H9 (cell line): ENCODE data around the gene ERH. TPM values are rescaled to one million over a fixed set of nuclear protein-coding genes. Genes with fewer than 3 reads are reported as not detected.
A peak's percentile ranks its signal among the peaks of the same experiment; 100 is the strongest.

Experiments used
- DNase-seq: peaks from one replicate; pipeline ENCODE4 v3.0.0-alpha.2; 2017
- H2AFZ ChIP-seq: one replicate; pipeline ENCODE4 v1.6.1; 2013; ENCODE audit warnings: mild to moderate bottlenecking, low read length, control low read depth, moderate library complexity
- H2AK5ac ChIP-seq: 2 replicates; pipeline ENCODE4 v1.6.1; 2013; ENCODE audit warnings: low read length, control low read depth, mixed read lengths; ENCODE audit not compliant: insufficient read length
- H2BK120ac ChIP-seq: one replicate; pipeline ENCODE4 v1.6.1; 2013; ENCODE audit warnings: low read depth, mild to moderate bottlenecking, low read length, control low read depth, inconsistent platforms; ENCODE audit not compliant: poor library complexity, severe bottlenecking
- H2BK12ac ChIP-seq: 2 replicates; pipeline ENCODE4 v1.6.1; 2013; ENCODE audit warnings: low read length, control low read depth, mixed read lengths, low read depth; ENCODE audit not compliant: insufficient read length
- H2BK15ac ChIP-seq: 2 replicates; pipeline ENCODE4 v1.6.1; 2013; ENCODE audit warnings: low read depth, low read length, control low read depth
- H2BK20ac ChIP-seq: one replicate; pipeline ENCODE4 v1.6.1; 2013; ENCODE audit warnings: low read depth, mild to moderate bottlenecking, low read length, control low read depth, inconsistent platforms; ENCODE audit not compliant: poor library complexity, severe bottlenecking
- H2BK5ac ChIP-seq: 2 replicates; pipeline ENCODE4 v1.6.1; 2013; ENCODE audit warnings: low read length, control low read depth, mixed read lengths; ENCODE audit not compliant: insufficient read length
- H3K14ac ChIP-seq: 2 replicates; pipeline ENCODE4 v1.6.1; 2013; ENCODE audit warnings: low read length, control low read depth; ENCODE audit not compliant: insufficient read depth
- H3K18ac ChIP-seq: 2 replicates; pipeline ENCODE4 v1.6.1; 2013; ENCODE audit warnings: low read depth, mild to moderate bottlenecking, mixed read lengths, low read length, control low read depth; ENCODE audit not compliant: insufficient read length
- H3K23ac ChIP-seq: 2 replicates; pipeline ENCODE4 v1.6.1; 2013; ENCODE audit warnings: low read length, control low read depth, mixed read lengths, low read depth; ENCODE audit not compliant: insufficient read length
- H3K23me2 ChIP-seq: 2 replicates; pipeline ENCODE4 v1.6.1; 2013; ENCODE audit warnings: low read depth, mild to moderate bottlenecking, mixed read lengths, low read length, control low read depth; ENCODE audit not compliant: insufficient read length, poor library complexity, severe bottlenecking
- H3K27ac ChIP-seq: 2 replicates; pipeline ENCODE4 v1.5.1; 2013; ENCODE audit warnings: low read length, control low read depth, mixed read lengths, low read depth; ENCODE audit not compliant: insufficient read length
- H3K27me3 ChIP-seq: 2 replicates; pipeline ENCODE4 v1.6.1; 2013; ENCODE audit warnings: low read length, control low read depth, inconsistent platforms; ENCODE audit not compliant: insufficient read depth
- H3K4ac ChIP-seq: 2 replicates; pipeline ENCODE4 v1.6.1; 2013; ENCODE audit warnings: low read depth, mild to moderate bottlenecking, control low read depth, inconsistent platforms, low read length, moderate library complexity
- H3K4me1 ChIP-seq: 2 replicates; pipeline ENCODE4 v1.6.1; 2013; ENCODE audit warnings: low read length, control low read depth, inconsistent platforms; ENCODE audit not compliant: insufficient read depth
- H3K4me2 ChIP-seq: 2 replicates; pipeline ENCODE4 v1.6.1; 2013; ENCODE audit warnings: low read length, control low read depth, mixed read lengths; ENCODE audit not compliant: insufficient read length, insufficient read depth
- H3K56ac ChIP-seq: 2 replicates; pipeline ENCODE4 v1.6.1; 2013; ENCODE audit warnings: low read depth, mild to moderate bottlenecking, mixed read lengths, low read length, control low read depth; ENCODE audit not compliant: insufficient read length
- H3K79me1 ChIP-seq: 2 replicates; pipeline ENCODE4 v1.6.1; 2013; ENCODE audit warnings: low read depth, mild to moderate bottlenecking, moderate library complexity, low read length, control low read depth, inconsistent platforms; ENCODE audit not compliant: insufficient read depth, poor library complexity, severe bottlenecking
- H3K79me2 ChIP-seq: 2 replicates; pipeline ENCODE4 v1.6.1; 2013; ENCODE audit warnings: low read length, control low read depth, inconsistent platforms; ENCODE audit not compliant: insufficient read depth
- H3K9ac ChIP-seq: 2 replicates; pipeline ENCODE4 v1.6.1; 2013; ENCODE audit warnings: low read length, control low read depth, mixed read lengths; ENCODE audit not compliant: insufficient read length; ENCODE audit errors: extremely low read depth
- H3K9me3 ChIP-seq: one replicate; pipeline ENCODE4 v1.6.1; 2013; ENCODE audit warnings: low read depth, low read length, inconsistent platforms; ENCODE audit not compliant: control insufficient read depth
- H3T11ph ChIP-seq: one replicate; pipeline ENCODE4 v1.6.1; 2013; ENCODE audit warnings: mild to moderate bottlenecking, low read length, control low read depth, inconsistent platforms
- H4K20me1 ChIP-seq: one replicate; pipeline ENCODE4 v1.6.1; 2013; ENCODE audit not compliant: control insufficient read depth, insufficient read length, insufficient read depth
- H4K5ac ChIP-seq: 2 replicates; pipeline ENCODE4 v1.6.1; 2013; ENCODE audit warnings: low read depth, mild to moderate bottlenecking, mixed read lengths, low read length, control low read depth; ENCODE audit not compliant: insufficient read length
- H4K8ac ChIP-seq: replicated peaks from 2 replicates; pipeline ENCODE4 v1.6.1; 2013; ENCODE audit warnings: low read length, control low read depth, mixed read lengths, low read depth; ENCODE audit not compliant: insufficient read length
- H4K91ac ChIP-seq: 2 replicates; pipeline ENCODE4 v1.6.1; 2013; ENCODE audit warnings: low read depth, mild to moderate bottlenecking, moderate library complexity, mixed read lengths, low read length, control low read depth; ENCODE audit not compliant: insufficient read length
- H3K27ac Mint-ChIP-seq, 3 experiments: 2 replicates in 2 of 3; 3 replicates in 1 of 3; pipeline ENCODE4 v1.8.0; 2020 to 2021; ENCODE audit warnings: mixed read lengths in 3 of 3, mild to moderate bottlenecking in 1 of 3, moderate library complexity in 1 of 3
- H3K27me3 Mint-ChIP-seq: 2 replicates; pipeline ENCODE4 v1.8.0; 2021; ENCODE audit warnings: low read depth, mild to moderate bottlenecking, moderate library complexity, mixed read lengths
- H3K36me3 Mint-ChIP-seq, 3 experiments: 2 replicates in 2 of 3; 3 replicates in 1 of 3; pipeline ENCODE4 v1.8.0; 2020 to 2021; ENCODE audit warnings: low read depth in 3 of 3, mixed read lengths in 3 of 3; ENCODE audit not compliant: insufficient read depth in 1 of 3
- H3K4me1 Mint-ChIP-seq, 2 experiments: 2 replicates each; pipeline ENCODE4 v1.8.0; 2020; ENCODE audit warnings: mixed read lengths in 2 of 2
- H3K4me3 Mint-ChIP-seq, 2 experiments: 2 replicates in 1 of 2; 3 replicates in 1 of 2; pipeline ENCODE4 v1.8.0; 2020 to 2021; ENCODE audit warnings: mild to moderate bottlenecking in 2 of 2, mixed read lengths in 2 of 2, moderate library complexity in 1 of 2
- H3K9me3 Mint-ChIP-seq, 2 experiments: 2 replicates in 1 of 2; 3 replicates in 1 of 2; pipeline ENCODE4 v1.8.0; 2020; ENCODE audit warnings: mild to moderate bottlenecking in 2 of 2, mixed read lengths in 2 of 2, moderate library complexity in 1 of 2
- CTCF ChIP-seq: fragments of 200-600 bp; sonication (generic); conservative IDR thresholded peaks from 3 replicates; pipeline ENCODE4 v1.8.0; 2021; ENCODE audit warnings: antibody characterized with exemption, mild to moderate bottlenecking
- WGBS: extraction: QIAGEN DNeasy Blood & Tissue Kit; methylation state at CpG from one replicate; pipeline ENCODE4 v1.1.7; 2013; ENCODE audit warnings: missing lambda C conversion rate, low lambda C conversion rate, mixed read lengths; ENCODE audit not compliant: insufficient read length; ENCODE audit errors: extremely low coverage; 5-methylcytosine and 5-hydroxymethylcytosine counted together
- total RNA-seq: library from RNA; stranded (reverse); gene quantifications from 2 replicates; pipeline ENCODE4 v1.2.1, GENCODE V29; 2021

The ERH gene
- total RNA-seq, 1 experiment from 2014 or later, result 443 TPM

GRCh38 chr14:69373104-69373503 is 25.0 kb downstream of the ERH start:
- H3K79me1 ChIP-seq, result no peaks in the 10 kb centered on the region
- no peak overlapping the region for H2BK20ac ChIP-seq
- H3K79me2 ChIP-seq, result no peaks in the 10 kb centered on the region
- Mint-ChIP-seq H3K27me3 (no peaks in the 10 kb centered on the region), H3K36me3 (peaks cover 20 to 36% (median 29%) of the 10 kb centered on the region in 3 experiments; a peak in 6 of 7 replicates), H3K4me3 (no peak overlapping the region), H3K27ac (peak overlapping the region in 1 of 3 experiments; percentile 21; a peak in 1 of 7 replicates), H3K4me1 (peaks cover 3 to 8% of the 10 kb centered on the region in 2 experiments), H3K9me3 (peaks cover 0 to 3% of the 10 kb centered on the region in 2 experiments; a peak in 1 of 5 replicates)
- no peak overlapping the region for H3K14ac ChIP-seq
- H3T11ph ChIP-seq, result no peak overlapping the region
- H3K4ac ChIP-seq, result no peak overlapping the region
- H3K23ac ChIP-seq, result no peak overlapping the region
- no peak overlapping the region for H2AK5ac ChIP-seq
- H3K9ac ChIP-seq, result no peak overlapping the region
- H2BK12ac ChIP-seq, result no peak overlapping the region
- no peak overlapping the region for H3K27ac ChIP-seq
- no peak overlapping the region for H4K5ac ChIP-seq
- H2AFZ ChIP-seq, result no peak overlapping the region
- H2BK15ac ChIP-seq, result no peak overlapping the region
- no peaks in the 10 kb centered on the region for H3K9me3 ChIP-seq
- no peaks in the 10 kb centered on the region for H3K23me2 ChIP-seq
- TF ChIP-seq CTCF, result no peak
- no peak overlapping the region for H4K8ac ChIP-seq
- H3K4me2 ChIP-seq, result no peak overlapping the region
- no peaks in the 10 kb centered on the region for H4K20me1 ChIP-seq
- H2BK120ac ChIP-seq, result no peak overlapping the region
- no peak overlapping the region for H3K18ac ChIP-seq
- H3K27me3 ChIP-seq, result no peaks in the 10 kb centered on the region
- no peaks in the 10 kb centered on the region for H3K4me1 ChIP-seq
- no peak overlapping the region for H2BK5ac ChIP-seq
- no CpG with 5 or more reads among the region's 1 CpG for WGBS
- DNase-seq, result no peak
- H4K91ac ChIP-seq, result no peak overlapping the region
- H3K56ac ChIP-seq, result no peak overlapping the region
